GM18502 (cell line): ENCODE measurements around the gene TMEM229B.

ENCODE experiments used
- ATAC-seq: cut with Tn5 transposase; IDR thresholded peaks from one replicate; pipeline ENCODE4 v1.9.1; 2021; ENCODE audit warnings: mild to moderate bottlenecking; ENCODE audit not compliant: unreplicated experiment, poor library complexity

The TMEM229B gene

DNA sequence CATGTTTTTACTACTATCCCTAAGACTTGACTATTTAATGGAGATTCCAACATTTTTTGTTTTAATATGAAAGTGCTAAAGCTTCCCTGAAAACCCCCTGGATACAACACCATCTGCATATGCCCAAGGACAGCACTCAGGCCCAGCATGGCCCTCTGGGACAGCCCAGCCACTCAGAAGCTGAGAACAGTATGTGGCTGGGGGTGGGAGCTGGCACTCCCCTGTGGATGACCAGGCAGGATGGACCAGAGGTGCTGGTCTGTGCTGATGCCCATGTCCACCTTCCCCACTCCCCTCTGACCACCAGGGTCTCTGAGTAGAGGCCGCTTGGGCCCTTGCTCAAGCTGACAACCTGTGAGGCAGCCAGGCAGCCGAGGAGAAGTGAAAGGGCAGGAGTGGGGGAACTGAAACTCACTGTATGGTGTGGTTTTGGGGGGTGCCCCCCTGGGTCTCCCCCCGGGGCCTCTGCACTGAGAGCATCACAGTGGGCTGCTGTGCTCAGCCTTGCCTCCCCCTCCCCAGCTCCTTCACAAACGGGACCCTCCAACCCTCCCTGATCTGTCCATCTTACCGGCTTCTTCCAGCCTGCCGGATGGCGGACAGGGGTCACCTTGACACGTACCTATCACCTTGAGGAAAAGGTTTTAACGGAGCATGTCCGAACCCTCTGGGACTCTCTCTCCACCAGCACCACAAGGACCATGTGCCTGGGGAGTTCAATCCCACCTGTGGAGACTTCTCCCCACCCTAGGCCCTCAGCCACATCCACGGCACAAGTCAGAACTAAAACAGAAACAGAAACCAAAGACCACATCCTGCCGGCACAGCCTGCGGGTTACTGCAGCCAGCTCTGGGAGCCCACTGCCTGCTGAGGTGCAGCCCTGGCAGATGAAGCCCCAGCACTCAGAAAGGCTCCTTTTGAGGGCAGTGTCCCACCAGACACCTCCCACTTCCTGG, at the start of gene TMEM229B:
TMEM229B (minus strand) TSS at position 785 of the 957 bp plus-strand sequence. CDS start 14,798 bp downstream, outside the sequence.
- ATAC-seq: peak; percentile 85

DNA sequence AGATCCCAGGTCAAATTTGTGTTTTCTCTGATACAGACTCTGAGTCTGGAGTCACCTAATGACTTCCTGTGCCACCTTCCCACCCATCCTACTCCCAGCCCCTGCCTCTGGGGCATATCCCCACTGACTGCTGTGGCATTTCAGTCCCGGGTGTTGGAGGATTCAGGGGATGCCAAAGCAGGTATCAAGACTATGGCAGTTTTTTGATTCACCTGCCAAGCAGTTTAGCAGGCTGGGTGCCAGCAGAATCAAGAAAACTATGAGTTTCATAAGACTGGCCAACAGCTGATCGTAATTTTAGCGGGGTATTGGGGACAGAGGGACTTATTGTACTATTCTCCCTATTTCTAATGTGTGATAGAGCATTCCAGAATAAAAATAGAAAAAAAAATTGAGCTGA, 49.2 kb upstream of the TMEM229B start:
- ATAC-seq: no peak

DNA sequence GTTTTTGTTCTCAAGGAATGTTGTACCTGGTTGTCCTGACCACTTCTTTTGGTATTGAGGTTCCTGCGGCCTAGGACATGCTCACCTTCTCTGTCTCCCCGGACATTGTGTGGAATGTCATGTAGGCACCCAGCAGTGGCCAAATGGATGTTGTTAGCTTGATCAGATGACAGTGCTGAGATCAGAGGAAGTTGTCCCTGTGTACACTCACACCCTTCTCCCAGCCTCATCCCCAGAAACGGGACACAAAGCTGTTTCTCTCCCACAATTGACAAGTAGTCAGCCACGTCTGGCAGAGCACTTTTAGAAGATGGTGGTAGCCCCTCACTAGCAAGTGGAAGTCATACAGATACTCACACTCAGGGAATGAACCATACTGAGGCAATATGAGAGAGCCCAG, 47.6 kb upstream of the TMEM229B start:
- no peak for ATAC-seq

DNA sequence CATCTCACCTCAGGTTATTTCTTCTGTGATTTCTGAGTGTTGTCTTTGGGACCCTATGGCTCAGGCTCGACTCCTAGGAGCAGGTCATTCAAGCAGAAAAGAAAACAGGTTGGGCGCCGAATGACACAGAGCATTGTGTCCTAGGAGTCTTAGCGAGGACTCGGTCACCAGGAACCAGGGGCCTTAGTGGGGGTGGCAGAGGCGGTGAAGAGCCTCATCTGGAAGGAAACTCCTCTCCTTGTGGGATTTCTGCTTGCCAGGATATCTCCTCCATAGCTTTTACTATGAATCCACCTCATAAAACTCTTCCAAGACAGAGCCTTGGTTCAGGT, 45.2 kb upstream of the TMEM229B start:
- ATAC-seq: no peak

DNA sequence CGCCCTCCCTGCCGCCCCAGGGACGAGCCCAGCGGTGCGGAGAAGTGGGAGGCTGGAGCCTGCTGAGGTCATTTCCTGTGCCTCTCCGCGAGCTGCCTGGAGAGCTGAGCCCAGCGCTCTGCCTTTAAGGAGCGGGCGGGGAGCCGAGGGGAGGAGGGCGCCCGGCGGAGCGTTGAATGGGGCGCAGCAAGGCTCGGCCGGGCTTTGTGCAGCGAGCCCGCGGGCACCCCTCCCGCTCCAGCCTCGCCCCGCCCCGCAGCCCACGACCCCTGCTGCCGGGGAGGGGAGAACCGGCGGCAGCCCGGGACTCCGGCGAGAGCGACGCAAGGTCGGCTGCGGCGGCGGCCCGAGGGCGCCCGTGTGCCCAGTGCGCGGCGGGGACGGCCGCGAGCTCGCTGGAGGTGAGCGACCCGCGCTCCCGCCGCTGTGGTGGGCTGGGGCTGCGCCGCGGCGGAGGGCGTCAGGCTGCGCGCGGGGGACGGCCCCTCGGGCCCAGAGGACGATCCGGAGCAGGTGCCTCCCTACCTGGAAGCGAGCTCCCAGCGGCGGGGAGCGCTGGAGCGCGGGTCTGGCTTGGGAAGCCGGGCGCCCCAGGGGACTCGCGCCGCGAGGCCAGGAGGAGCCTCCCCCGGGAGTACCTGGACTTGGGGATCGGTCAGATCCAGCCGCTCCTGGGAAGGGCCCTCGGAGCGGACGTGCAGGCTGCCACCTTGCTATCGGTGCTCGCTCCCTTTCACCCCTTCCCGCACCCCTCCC, 44.7 kb upstream of the TMEM229B start, which contains the start of gene PLEKHH1:
PLEKHH1 (plus strand) TSS at position 293 of the 756 bp plus-strand sequence. CDS start 8,578 bp downstream, outside the sequence.
- ATAC-seq: peak; percentile 88

DNA sequence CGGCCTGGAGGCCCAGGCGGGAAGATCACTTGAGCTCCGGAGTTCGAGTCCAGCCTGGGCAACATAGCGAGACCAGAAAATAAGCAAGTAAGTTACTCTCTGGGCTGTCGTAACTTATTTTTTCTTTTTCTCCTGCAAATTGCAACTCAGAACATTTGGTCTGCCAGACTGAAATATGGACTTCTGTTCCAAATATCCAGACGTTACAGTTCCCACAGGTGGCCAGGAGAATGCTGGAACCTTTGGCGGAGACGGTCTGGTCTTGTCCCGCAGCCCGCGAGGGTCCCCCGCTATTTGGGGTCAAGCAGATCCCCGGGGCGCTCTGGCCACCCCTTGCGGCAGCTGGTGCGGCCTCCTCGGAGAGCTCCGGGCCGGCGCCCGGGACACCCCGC, 44.1 kb upstream of the TMEM229B start:
- ATAC-seq: no peak

DNA sequence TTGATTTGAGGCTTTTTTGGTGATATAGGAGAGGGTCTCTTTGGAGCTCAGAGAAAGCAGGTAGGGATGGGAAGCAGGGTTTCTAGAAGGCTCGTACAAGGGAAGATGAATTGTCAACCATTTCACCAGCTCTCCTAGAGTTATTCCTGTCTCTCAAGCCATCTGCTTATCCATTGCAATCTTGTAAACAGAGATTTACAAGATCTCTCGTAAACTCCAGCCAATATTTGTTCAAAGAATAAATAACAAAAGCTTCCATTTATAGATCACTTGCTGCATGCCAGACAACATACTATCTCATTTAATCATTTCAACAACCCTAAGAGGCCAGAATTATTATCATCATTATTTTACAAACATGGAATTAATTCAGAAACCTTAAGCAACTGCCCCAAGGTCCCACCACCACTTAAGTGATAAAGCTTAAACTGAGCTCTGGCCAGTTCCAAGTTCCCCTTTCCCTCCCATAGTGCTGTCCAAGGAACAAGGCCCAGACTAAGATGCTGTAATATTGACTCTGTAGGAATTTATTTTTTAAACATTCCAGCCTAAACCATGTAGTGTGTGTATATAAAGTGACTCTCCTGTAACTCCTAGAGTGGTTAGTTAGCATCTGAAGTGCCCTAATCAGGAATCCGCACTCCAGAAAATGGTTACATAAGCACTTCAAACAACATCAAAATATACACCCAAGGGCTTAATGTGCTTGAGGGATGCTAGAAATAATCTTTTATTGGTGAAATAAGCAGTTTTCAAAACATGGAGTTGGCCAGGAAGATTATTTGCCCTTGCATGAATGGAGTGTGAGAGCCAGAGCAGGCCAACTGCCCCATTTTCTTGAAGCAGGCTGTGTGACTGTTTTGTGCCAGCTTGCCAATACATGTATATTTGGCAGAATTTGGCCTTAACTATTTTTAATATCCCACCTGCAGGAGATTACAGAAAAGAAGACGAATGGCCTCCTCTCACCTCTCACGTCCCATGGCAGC, 41.7 kb upstream of the TMEM229B start:
- no peak for ATAC-seq

DNA sequence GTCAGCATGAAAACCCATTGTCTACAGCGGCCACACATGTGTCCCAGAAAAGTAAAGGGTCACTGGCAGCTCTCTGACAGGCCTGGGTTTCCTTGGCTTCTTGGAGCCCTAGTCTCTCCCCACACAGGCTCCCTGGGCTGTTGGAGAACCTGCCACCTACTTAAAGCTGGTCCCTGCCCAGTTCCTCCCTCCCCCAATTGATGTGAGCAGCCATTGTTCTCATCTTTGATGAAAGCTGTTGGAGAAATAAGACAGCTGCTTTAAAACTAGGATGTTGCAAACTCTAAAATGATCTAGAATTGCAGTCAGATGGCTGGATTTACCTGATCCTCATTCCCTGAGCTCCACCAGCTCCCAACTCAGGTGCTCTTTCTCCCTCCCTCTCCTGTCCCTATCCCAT, 39.8 kb upstream of the TMEM229B start:
- ATAC-seq: no peak

DNA sequence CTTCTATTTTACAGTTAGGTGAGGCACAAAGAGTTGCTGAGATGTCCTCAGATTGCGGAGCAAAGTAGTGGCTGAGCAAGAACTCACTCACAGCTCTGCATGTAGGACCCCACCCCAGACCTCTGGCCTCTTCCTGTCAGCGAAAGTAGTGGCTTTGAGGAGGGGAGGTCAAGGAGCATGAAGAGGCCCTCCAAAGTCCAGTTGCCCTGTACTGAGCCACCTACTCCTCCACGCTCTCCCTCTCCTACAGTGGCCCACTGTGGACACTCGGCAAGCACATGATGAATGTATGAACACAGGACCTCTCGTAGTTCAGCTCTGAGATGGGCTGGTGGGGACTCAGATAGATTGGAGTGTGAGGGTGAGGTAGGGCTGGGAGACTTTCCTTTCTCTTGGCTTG, 39.2 kb upstream of the TMEM229B start:
- ATAC-seq: no peak

DNA sequence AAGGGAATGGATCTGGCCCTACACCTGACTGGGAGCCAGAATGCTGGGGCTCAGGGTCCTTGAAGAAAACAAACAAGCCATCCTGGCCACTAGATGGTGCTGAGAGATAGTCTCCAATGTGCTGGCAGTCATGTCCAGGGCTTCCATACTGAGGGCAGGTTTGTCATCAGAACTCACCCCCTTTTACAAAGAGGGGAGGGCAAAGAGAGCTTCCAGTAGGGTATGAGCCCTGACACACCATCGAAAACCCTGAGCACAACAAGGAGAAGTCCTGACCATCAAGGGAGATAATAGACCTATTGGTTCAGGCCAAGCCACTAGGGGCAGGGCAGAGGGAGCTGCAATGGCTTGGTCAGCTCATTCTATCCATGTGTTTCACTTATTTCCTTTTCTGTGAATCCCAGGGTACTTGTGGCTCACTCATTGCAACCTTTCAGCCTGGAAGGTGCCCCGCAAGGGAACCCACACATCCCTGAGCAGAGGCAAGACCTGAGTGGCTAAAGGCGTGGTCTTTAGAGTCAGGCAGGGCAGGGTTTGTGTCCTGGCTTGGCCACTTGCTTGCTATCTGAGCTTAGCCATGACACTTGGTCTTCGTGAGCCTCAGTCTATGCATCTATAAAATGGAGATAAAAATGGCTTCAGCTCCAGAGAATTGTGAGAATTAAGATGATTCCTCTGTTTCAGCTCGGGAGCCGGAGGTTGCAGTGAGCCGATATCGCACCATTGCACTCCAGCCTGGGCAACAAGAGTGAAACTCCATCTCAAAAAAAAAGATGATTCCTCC, 38.3 kb upstream of the TMEM229B start:
- ATAC-seq: no peak

DNA sequence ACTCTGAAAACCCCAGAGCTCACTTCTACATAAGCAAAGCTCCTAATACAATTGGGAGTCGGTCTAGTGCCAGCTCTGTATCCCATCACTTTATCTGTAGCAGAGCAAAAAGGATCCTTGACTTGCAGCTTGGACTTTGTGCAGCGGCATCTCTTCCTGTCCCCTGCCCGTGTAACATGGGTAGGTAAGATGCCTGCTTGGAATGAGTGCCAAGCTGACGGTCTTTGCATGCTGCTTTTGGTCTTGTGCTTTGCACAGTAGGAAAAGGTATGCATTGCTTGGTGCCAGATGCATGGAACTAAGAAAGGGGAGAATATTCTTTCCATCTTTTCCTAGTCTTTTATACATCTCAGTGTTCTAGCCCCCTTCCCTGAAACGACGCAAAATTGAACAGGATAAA, 37.7 kb upstream of the TMEM229B start:
- ATAC-seq: no peak

DNA sequence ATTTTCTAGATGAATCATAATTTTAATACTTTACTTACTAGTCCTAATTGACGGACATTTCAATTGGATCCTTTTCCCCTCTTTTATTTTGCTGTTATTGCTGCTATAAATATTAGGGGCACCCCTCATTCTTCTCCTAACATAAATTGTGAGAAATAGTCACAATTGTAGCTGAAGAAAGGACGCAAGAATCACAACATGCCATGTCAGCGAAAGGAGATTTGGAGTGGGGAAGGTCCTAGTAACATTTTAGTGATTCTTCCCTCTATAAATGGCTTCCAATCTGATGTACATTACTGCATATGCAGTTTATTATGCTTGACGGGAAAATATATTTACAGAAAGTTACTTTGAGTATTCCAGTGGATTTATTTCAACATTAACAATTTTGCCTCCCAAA, 36.9 kb upstream of the TMEM229B start:
- ATAC-seq: no peak

DNA sequence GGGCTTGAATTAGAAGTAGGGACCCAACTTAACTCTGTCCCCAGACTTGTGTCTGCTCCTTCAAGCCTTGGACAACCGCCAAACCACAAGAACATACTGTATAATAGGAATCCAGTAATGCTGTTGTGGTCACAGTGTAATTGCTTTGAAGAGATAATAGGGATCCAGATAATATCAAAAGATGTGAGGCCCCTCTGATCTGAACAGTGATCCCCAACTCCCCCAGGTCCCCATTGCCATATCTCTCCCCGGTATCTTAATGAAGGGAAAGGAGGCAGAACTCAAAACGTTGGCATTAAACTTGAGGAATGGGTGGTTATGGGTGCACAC, 36.1 kb upstream of the TMEM229B start:
- no peak for ATAC-seq

DNA sequence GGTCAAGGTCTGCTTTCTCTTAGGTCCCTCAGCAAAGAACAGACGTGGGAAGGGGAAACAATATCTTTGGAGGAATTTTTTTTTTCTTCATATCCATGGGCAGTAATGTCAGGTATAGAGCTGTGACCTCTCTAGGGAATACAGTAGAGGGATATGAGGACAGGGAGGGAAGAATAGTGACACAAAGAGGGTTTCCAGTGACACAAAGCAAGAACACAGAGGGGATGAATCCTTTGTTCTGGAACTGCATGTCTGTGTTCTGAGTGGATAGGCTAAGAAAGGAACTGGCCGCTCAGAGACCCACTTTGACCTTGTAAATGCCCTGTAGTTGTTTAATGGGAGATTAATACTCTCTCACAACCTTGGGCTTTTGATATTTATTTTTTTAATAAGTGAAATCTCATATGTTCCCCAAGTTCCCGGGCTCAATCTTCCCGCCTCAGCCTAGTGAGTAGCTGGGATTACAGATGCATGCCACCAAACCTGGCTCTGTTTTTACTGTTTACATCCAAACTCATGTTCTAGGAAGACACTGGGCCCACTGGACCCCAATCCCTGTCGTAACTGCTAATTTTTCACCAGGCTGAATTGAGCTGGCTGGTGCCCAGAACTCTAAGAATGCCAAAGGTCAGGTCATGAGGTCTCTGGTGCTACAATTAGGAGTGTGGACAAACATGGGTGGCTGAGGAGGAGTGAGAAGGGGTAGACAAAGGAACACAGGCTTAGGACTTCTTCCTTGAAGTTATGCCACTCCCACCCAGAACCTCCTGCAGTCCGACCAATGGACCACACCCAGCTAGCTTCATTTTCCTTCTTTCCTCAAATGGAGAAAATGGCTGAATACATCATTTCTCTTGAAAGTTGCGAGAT, 35.5 kb upstream of the TMEM229B start:
- no peak for ATAC-seq

DNA sequence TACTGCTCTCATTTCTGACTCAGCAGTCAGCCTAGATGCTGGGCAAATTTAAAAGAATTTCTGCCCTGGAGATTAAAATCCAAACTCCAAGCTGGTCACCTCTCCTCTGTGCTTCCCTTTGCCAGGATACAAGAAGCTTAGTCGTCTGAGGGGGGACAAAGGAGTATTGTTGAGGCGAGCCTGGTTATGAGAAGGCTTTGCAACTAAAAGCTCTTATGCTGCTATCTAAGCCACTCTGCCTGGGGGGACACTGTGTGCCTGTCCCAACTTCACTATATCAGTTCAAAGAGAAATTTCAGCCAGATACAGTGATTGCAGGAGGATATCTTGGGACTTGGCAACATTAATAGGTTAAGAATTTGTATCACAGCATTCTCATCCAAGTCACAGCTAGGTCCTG, 33.7 kb upstream of the TMEM229B start:
- no peak for ATAC-seq

DNA sequence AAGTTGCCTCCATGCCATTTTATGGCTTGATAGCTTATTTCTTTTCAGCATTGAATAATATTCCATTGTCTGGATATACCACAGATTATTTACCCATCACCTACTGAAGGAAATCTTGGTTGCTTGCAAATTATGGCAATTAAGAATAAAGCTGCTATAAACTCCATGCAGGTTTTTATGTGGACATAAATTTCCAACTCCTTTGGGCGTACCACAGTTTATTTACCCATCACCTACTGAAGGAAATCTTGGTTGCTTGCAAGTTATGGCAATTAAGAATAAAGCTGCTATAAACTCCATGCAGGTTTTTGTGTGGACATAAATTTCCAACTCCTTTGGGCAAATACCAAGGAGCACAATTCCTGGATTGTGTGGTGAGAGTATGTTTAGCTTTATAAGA, 32.0 kb upstream of the TMEM229B start:
- ATAC-seq: no peak

DNA sequence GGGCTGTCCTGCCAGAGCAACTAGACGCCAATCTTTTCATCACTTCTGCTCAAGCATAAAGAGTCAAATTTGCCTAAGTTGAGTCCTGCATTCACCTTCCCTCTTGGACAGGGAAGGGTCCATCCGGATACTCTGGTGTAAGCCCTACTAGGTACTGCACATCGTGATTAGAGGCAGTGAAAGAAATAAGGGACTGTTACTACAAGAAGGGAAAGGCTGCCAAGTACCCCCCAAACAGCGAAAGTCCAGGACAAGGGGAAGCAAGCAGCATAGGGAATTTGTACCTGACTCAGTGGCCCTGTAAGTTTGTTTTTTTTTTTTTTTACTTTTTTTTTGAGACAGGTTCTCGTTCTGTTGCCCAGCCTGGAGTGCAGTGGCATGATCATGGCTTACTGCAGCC, 30.9 kb upstream of the TMEM229B start:
- no peak for ATAC-seq

DNA sequence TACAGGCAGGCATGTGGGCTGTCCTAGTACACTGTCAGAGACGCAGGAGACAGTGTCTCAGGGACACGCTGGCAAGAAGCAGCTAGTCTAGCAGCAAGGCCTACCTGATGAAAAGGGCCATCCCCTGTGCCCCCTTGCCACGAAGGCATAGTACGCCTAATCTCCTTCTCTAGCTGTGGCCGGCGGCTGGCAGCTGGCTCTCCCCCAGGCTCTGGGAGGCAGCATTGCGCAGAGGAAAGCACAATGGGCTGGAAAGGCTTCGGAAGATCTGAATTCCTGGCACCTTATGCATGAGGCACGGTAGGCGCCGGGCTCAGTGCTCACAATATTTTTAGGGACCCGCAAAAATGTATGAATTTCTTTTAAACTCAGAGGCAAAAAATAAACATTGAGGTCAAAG, 28.6 kb upstream of the TMEM229B start:
- no peak for ATAC-seq

DNA sequence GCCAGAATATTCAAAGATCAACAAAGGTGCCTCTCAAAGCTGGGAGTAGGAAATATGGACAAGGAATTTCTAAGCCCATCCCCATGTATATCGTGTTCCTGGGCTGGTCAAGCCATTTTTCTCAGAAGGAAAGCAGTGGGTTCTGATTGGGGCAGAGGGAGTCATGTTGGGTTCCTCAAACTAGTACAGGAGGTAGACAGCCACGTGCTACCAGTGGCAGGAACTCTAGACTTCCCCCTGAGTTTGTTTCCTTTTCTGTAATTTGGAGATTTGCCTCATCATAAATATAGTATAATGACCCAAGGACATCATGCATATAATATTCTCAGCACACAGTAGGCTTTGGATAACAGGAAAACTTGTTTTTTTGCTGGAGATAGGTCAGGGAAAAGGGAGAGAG, 28.2 kb upstream of the TMEM229B start:
- ATAC-seq: no peak
